Measurements from ENCODE around the gene TRANK1. TPM values are rescaled to one million over a fixed set of nuclear protein-coding genes. Genes with fewer than 3 reads are reported as not detected.

TRANK1 gene
- total and polyA plus RNA-seq, 10 donors, result 5.3 to 75.6 (median 54.2) TPM

GRCh38 chr3:36777424-36778218 lies 167.2 kb downstream of the TRANK1 start:
- no peak for DNase-seq
- intact Hi-C loops (cut with DNase I; ENCODE audit: low total_unique reads), result no loop called here
- TF ChIP-seq, protein P1, sequence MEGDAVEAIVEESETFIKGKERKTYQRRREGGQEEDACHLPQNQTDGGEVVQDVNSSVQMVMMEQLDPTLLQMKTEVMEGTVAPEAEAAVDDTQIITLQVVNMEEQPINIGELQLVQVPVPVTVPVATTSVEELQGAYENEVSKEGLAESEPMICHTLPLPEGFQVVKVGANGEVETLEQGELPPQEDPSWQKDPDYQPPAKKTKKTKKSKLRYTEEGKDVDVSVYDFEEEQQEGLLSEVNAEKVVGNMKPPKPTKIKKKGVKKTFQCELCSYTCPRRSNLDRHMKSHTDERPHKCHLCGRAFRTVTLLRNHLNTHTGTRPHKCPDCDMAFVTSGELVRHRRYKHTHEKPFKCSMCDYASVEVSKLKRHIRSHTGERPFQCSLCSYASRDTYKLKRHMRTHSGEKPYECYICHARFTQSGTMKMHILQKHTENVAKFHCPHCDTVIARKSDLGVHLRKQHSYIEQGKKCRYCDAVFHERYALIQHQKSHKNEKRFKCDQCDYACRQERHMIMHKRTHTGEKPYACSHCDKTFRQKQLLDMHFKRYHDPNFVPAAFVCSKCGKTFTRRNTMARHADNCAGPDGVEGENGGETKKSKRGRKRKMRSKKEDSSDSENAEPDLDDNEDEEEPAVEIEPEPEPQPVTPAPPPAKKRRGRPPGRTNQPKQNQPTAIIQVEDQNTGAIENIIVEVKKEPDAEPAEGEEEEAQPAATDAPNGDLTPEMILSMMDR (IDR thresholded peaks at IDR 0.05 in 8 of 11, conservative IDR thresholded peaks at IDR 0.05 in 3 of 11), result no peak
- TF ChIP-seq POLR2AphosphoS5 (IDR thresholded peaks at IDR 0.05) (no peak), POLR2A (IDR thresholded peaks at IDR 0.05) (no peak)
- Histone ChIP-seq H3K36me3 (no peaks in the 10 kb centered on the region), H3K9me3 (peaks cover 0 to 4% (median 0%) of the 10 kb centered on the region in 8 donors), H3K27me3 (replicated peaks in 1 of 7) (no peaks in the 10 kb centered on the region), H3K4me1 (no peaks in the 10 kb centered on the region), H3K27ac (no peak overlapping the region), H3K4me3 (no peak overlapping the region)
- 68 to 82% (median 79%) methylated on average over 2 of the region's 2 CpGs for WGBS, 5 donors

Small RNA genes lying within 50 kb of the gene (small RNA-seq; reads per million reads assigned to genes)
- gene RNU6ATAC4P, result 0 reads per million in 4 donors

Other genes starting within 250 kb of the TRANK1 start
- gene DCLK3, start 180.5 kb downstream of the TRANK1 start, total RNA-seq, result not detected
- under 1 TPM in 1 of 3 donors, not detected in 2; 0.02 TPM for gene DCLK3, start 180.5 kb downstream of the TRANK1 start, polyA plus RNA-seq
- 10 to 100 TPM; 14.6 to 31.3 (median 25.4) TPM for gene EPM2AIP1, start 48.1 kb upstream of the TRANK1 start, total RNA-seq
- 1 to 10 TPM; 4.9 to 5.4 (median 5.0) TPM for gene EPM2AIP1, start 48.1 kb upstream of the TRANK1 start, polyA plus RNA-seq
- gene MLH1, start 48.5 kb upstream of the TRANK1 start, total RNA-seq, result 10 to 100 TPM; 28.6 to 38.8 (median 35.7) TPM
- 10 to 100 TPM; 16.6 to 21.8 (median 17.7) TPM for gene MLH1, start 48.5 kb upstream of the TRANK1 start, polyA plus RNA-seq
- 100 to 1,000 TPM in 4 of 7 donors, 10 to 100 TPM in 3; 73.5 to 111 (median 104) TPM for gene LRRFIP2, start 229.5 kb upstream of the TRANK1 start, total RNA-seq
- gene LRRFIP2, start 229.5 kb upstream of the TRANK1 start, polyA plus RNA-seq, result 10 to 100 TPM; 18.9 to 50.0 (median 30.5) TPM